ENCODE data around the gene EPYC. TPM values are rescaled to one million over a fixed set of nuclear protein-coding genes. Genes with fewer than 3 reads are reported as not detected.
A peak's percentile ranks its signal among the peaks of the same experiment; 100 is the strongest.

EPYC gene
- total RNA-seq, 2 donors from 2014 or later = not detected

GRCh38 chr12:90940872-90941499 lies 63.8 kb downstream of the EPYC start:
- DNase-seq (ENCODE audit: low spot score in 2 of 2) (no peak), ATAC-seq (no peak)
- Mint-ChIP-seq H3K36me3 (no peaks in the 10 kb centered on the region), H3K9me3 (no peaks in the 10 kb centered on the region), H3K27ac (no peak overlapping the region)

DNA sequence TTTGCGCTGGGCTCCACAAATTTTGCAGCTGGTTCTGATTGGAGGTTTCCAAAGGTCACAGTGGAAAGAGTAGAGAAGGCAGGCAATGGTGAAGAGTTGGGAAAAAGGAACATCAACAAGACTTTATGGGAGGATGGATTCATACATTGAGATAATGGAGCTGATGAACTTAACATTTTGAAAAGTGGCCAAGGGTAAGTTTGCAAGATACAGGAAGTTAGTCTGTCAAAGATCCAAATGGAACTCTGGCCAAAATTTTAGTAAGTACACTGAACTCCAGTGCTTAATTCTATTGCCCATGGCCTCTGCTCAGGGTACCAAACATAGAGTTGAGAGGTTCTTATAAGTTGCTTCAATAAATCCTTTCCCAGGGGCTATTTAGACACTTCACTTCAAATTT lies 65.4 kb downstream of the EPYC start:
- Mint-ChIP-seq H3K27ac (peak overlapping the region in 1 of 2 donors; percentile 32), H3K36me3 (no peaks in the 10 kb centered on the region), H3K9me3 (no peaks in the 10 kb centered on the region)
- ATAC-seq (no peak), DNase-seq (ENCODE audit: low spot score in 2 of 2) (no peak)

DNA sequence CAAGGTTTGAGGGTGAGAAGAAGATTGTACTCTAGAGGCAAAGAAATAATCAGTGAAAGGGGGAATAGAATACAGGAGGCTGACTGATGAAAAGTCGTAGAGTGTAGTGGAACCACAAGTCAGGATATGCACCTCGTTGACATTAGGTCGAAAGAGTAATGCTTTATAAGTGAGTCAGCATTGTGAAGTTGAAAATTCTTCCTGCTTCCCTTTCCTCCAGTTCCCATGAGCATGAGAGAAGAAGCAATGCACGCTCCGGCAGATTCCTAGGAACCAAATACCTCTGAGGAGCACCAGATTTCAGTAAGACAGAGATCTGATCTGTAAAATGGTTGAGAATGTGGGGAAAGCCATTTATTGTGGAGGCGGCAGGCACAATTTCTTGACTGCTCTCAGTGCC lies 66.3 kb downstream of the EPYC start:
- Mint-ChIP-seq H3K27ac (no peak overlapping the region), H3K36me3 (no peaks in the 10 kb centered on the region), H3K9me3 (no peaks in the 10 kb centered on the region)
- ATAC-seq (no peak), DNase-seq (ENCODE audit: low spot score in 2 of 2) (no peak)

DNA sequence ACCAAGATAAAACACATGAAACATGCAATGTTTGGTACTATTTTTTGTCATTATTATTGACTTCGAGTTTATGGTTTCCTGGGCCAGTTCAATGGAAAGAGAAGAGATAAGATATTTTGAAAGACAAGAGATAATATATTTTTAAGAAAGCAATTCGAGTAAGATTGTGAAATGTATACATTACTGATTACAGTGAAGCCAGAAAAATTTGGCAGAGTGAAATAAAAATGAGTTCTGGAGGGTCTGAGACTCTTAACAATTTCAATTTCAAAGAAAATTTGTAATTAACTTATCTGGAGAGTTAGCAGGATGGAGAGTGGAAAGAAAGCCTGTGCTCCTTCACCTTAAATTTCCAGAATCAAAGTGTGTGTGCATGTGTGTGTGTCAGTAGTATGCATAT lies 67.1 kb downstream of the EPYC start:
- peak overlapping the region in 1 of 2 donors; percentile 28 for H3K27ac Mint-ChIP-seq
- ATAC-seq (no peak), DNase-seq (ENCODE audit: low spot score in 2 of 2) (no peak)
- no peaks in the 10 kb centered on the region for H3K9me3 Mint-ChIP-seq
- no peaks in the 10 kb centered on the region for H3K36me3 Mint-ChIP-seq

- DNase-seq (ENCODE audit: low spot score in 2 of 2) (no peak), ATAC-seq (no peak)
- H3K27ac Mint-ChIP-seq = peak overlapping the region in 1 of 2 donors; percentile 28
- H3K9me3 Mint-ChIP-seq = no peaks in the 10 kb centered on the region
- no peaks in the 10 kb centered on the region for H3K36me3 Mint-ChIP-seq
Observed at GRCh38 chr12:90936230-90937005, 68.4 kb downstream of the EPYC start.

DNA sequence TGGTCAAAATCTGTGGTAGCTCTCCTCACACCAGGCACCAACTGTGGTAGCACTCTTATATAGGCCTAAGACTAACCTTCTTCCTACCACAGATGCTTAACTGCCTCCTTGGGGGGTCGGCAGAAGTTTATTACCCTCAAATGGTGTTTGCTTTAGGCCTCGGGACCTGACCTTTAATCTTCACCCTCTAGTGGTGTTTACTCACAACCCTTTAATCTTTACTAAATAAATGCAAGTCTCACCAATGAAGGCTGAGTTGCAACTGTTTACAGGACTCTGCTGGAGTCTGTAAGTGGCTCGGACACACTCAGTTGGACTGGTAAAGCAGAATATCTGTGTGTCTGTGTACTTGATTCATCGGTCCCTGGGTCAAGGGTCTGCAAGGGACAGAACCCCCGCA lies 79.2 kb downstream of the EPYC start:
- Mint-ChIP-seq H3K9me3 (peaks cover 7 to 15% of the 10 kb centered on the region in 2 donors), H3K27ac (no peak overlapping the region), H3K36me3 (no peaks in the 10 kb centered on the region)
- ATAC-seq (no peak), DNase-seq (ENCODE audit: low spot score in 2 of 2) (no peak)

- peaks cover 7% of the 10 kb centered on the region in 2 donors for H3K9me3 Mint-ChIP-seq
- ATAC-seq (no peak), DNase-seq (ENCODE audit: low spot score in 2 of 2) (no peak)
- no peaks in the 10 kb centered on the region for H3K36me3 Mint-ChIP-seq
- no peak overlapping the region for H3K27ac Mint-ChIP-seq
Observed at GRCh38 chr12:90924406-90924805, 80.4 kb downstream of the EPYC start.

DNA sequence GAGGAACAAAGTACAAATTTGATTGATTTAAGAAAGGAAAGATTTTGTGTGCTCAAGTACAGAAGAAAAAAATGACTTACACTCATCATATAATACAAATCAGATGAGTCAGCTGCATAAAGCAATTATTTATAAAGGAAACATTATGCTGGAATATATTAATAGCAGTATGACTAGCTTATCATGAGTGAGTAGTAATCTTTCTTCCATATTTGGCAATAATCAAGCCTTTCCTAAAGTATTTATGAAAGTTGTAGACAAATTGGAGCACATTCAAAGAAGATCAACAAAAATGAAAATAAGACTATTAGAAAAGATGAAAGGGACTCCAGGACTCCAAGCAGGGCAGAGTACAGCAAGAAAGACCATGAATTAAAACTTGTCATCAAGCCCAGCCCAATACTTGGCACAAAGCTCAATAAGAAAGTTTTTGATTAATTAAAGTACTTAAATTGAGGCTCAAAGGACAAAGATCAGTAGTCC lies 82.6 kb downstream of the EPYC start:
- no peaks in the 10 kb centered on the region for H3K9me3 Mint-ChIP-seq
- no peaks in the 10 kb centered on the region for H3K36me3 Mint-ChIP-seq
- ATAC-seq = no peak
- DNase-seq (ENCODE audit: low spot score in 2 of 2) = no peak
- no peak overlapping the region for H3K27ac Mint-ChIP-seq

GRCh38 chr12:90921536-90921935 lies 83.2 kb downstream of the EPYC start:
- DNase-seq (ENCODE audit: low spot score in 2 of 2) (no peak), ATAC-seq (no peak)
- Mint-ChIP-seq H3K9me3 (no peaks in the 10 kb centered on the region), H3K27ac (no peak overlapping the region), H3K36me3 (no peaks in the 10 kb centered on the region)

DNA sequence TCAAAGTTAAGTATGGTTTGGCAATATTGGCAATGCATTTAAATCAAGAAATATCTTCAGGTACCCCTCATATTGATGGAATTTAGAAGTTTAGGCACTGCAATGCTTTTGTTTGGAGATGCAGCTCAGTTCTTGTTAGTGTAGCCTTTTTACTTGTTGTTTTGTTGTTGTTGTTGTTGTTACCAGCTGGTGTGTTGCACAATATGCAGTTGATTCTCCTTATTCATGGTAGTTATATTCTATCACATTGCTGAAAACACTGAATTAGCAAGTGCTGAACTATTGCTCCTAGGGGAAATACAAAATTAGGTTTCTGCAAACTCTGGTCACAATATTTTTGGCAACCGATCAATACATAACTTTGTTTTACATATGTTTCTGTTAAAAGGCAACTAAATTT lies 84.5 kb downstream of the EPYC start:
- H3K9me3 Mint-ChIP-seq = no peaks in the 10 kb centered on the region
- no peaks in the 10 kb centered on the region for H3K36me3 Mint-ChIP-seq
- H3K27ac Mint-ChIP-seq = no peak overlapping the region
- DNase-seq (ENCODE audit: low spot score in 2 of 2) = no peak
- no peak for ATAC-seq

DNA sequence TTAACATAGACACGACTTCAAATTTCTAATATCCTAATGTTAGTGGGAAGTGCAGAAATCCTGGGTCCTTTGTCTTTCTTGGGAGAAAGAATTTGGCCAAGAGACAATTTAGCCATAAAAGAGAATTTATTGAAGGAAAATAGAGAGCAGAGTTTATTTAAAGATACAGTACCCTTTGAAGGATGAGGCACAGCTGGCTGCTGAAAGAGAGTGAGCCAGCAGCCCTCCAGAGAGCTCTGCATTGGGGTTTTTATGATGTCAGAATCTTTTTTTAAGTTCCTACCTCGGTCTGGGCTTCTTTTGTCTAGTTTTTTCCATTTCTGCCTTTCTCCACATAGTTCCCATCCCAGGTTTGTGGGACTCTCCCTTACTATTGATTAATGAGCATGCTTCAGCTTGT lies 87.3 kb downstream of the EPYC start:
- ATAC-seq (no peak), DNase-seq (ENCODE audit: low spot score in 2 of 2) (no peak)
- Mint-ChIP-seq H3K27ac (no peak overlapping the region), H3K36me3 (no peaks in the 10 kb centered on the region), H3K9me3 (peaks cover 0 to 5% of the 10 kb centered on the region in 2 donors)

DNA sequence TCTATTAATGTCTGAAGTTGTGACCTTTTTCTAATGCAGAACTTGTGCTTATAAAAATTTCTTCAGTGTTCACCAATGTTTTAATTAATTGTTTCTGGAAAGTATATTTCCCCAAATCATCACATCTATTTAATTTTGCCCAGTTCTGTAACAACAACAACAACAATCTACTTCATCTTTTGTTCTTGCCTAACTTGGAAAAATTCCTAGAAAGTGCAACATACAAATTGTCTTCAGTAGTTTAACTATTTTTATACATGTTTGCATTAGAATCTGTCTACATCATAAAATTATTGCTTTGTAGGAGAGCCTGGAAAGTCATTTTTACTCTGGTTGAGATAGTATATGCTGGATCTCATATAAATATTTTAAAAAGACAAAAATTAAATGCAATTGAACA lies 88.3 kb downstream of the EPYC start:
- H3K27ac Mint-ChIP-seq = no peak overlapping the region
- DNase-seq (ENCODE audit: low spot score in 2 of 2) (no peak), ATAC-seq (no peak)
- H3K9me3 Mint-ChIP-seq = peaks cover 0 to 5% of the 10 kb centered on the region in 2 donors
- H3K36me3 Mint-ChIP-seq = no peaks in the 10 kb centered on the region

DNA sequence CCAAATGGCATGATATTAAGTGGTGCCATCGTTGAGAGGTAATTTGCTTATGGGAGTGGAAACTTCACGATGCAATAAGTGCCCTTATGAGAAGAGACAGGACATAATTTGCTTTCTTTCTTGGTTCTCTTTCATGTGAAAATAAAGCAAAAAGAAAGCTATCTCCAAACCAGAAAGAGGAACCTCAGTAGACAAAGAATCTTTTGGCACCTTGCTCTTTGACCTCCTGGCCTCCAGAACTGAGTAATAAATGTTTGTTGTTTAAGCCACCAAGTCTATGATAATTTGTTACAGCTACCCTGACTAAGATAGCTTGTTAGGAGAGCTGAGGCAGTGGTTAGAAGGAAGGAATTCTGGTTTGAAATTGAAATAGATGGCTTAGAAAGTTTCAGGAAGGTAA lies 89.4 kb downstream of the EPYC start:
- no peaks in the 10 kb centered on the region for H3K36me3 Mint-ChIP-seq
- DNase-seq (ENCODE audit: low spot score in 2 of 2) (no peak), ATAC-seq (no peak)
- peaks cover 0 to 5% of the 10 kb centered on the region in 2 donors for H3K9me3 Mint-ChIP-seq
- H3K27ac Mint-ChIP-seq = no peak overlapping the region

Other genes with a start within 250 kb of the EPYC start
- not detected for gene CCER1, start 49.8 kb downstream of the EPYC start, total RNA-seq
- not detected for gene KERA, start 53.1 kb upstream of the EPYC start, total RNA-seq
- gene LUM, start 106.5 kb upstream of the EPYC start, total RNA-seq = not detected
- not detected for gene DCN, start 177.8 kb upstream of the EPYC start, total RNA-seq

Measured in activated naive CD4-positive, alpha-beta T cell treated with anti-CD3 and anti-CD28 coated beads, Interleukin-2, amount 50 U/mL, for 72 hours (primary cell).